ENCODE data around the gene DDX27. TPM values are rescaled to one million over a fixed set of nuclear protein-coding genes. Genes with fewer than 3 reads are reported as not detected.
A peak's percentile ranks its signal among the peaks of the same experiment; 100 is the strongest.

Gene DDX27
- total and polyA plus RNA-seq, 2 of the 13 experiments (the other 11 are each of a cell fraction or from before 2014, with no cell fraction given) = 42.6 to 72.8 TPM

GRCh38 chr20:49185071-49185761 is 34.0 kb upstream of the DDX27 start:
- H2AFZ ChIP-seq (ENCODE audit: low read length) = no peak overlapping the region
- H3K4me3 ChIP-seq (replicated peaks in 1 of 3; ENCODE audit: insufficient read depth in 1 of 3, low read depth in 2 of 3, low read length in 3 of 3) = peak overlapping the region; percentile 88 to 99 (median 97)
- WGBS (ENCODE audit: low lambda C conversion rate) = 4% methylated on average over 6 of the region's 6 CpGs
- in situ Hi-C loops (cut with HindIII; ENCODE audit: extremely low pct_ligation_motif_present, low pct_unique_long_range_greater_than_20kb) (no loop called here), intact Hi-C loops (cut with micrococcal nuclease; ENCODE audit: unreplicated experiment) (loop anchor here (2.0 to 5.0 kb wide), 2 partner anchors 24 to 92 kb away; partner anchors contain the start of gene ZNFX1)
- no TSS peak for BruUV-seq (replicated peaks)
- H3K4me2 ChIP-seq (ENCODE audit: low read depth, low read length) = peak overlapping the region; percentile 81
- POLR2A ChIA-PET = interaction anchor here (0.7 to 4.5 kb wide), 15 partner anchors 11 to 1214 kb away, joined by 3 to 49 read pairs (median 4); partner anchors contain the start of genes CSE1L, DDX27 and ZNFX1
- peaks cover 57% of the 10 kb centered on the region for H3K4me1 ChIP-seq (ENCODE audit: insufficient read depth, low read length)
- no peaks in the 10 kb centered on the region for H3K9me3 ChIP-seq (ENCODE audit: low read length)
- H4K20me1 ChIP-seq (ENCODE audit: insufficient read depth, low read length) = peaks cover 52% of the 10 kb centered on the region
- H3K36me3 ChIP-seq (replicated peaks in 1 of 2; ENCODE audit: control insufficient read depth in 1 of 2, insufficient read depth in 2 of 2, low read length in 2 of 2) = no peaks in the 10 kb centered on the region
- ATAC-seq (peak; percentile 51), FAIRE-seq (peak; percentile 60), DNase-seq (ENCODE audit: low spot score) (peak; percentile 93)
- H3K9ac ChIP-seq (ENCODE audit: insufficient read depth, low read depth, low read length) = peak overlapping the region; percentile 92
- H3K27me3 ChIP-seq (ENCODE audit: control insufficient read depth in 1 of 2, insufficient read depth in 2 of 2, low read length in 2 of 2) = peaks cover 0 to 5% of the 10 kb centered on the region in 2 experiments; a peak in 1 of 5 replicates
- H3K79me2 ChIP-seq (ENCODE audit: insufficient read depth, low read length) = peaks cover 72% of the 10 kb centered on the region
- peak overlapping the region; percentile 77 for H3K27ac ChIP-seq (ENCODE audit: extremely low read length, insufficient read depth, low read length)
- CTCF ChIA-PET (ENCODE audit: low intra/inter-chr PET ratio, low total read pairs) = no interaction called here
- no peak for TF ChIP-seq ZNF691 (CRISPR knock-in tag; IDR thresholded peaks at IDR 0.05; ENCODE audit: borderline replicate concordance, low read depth)
- no peak for TF ChIP-seq ZNF629 (CRISPR knock-in tag; conservative IDR thresholded peaks at IDR 0.05)
- TF ChIP-seq SRF (IDR thresholded peaks at IDR 0.05; ENCODE audit: low read depth, low read length) = no peak
- no peak for TF ChIP-seq ADNP (CRISPR knock-in tag; IDR thresholded peaks at IDR 0.05)
- no peak for TF ChIP-seq SP4 (CRISPR knock-in tag; IDR thresholded peaks at IDR 0.05)
- TF ChIP-seq MBNL3 (CRISPR knock-in tag; conservative IDR thresholded peaks at IDR 0.05) = no peak
- TF ChIP-seq STAT6 (CRISPR knock-in tag; IDR thresholded peaks at IDR 0.05; ENCODE audit: borderline replicate concordance) = no peak
- TF ChIP-seq TIGD3 (CRISPR knock-in tag; IDR thresholded peaks at IDR 0.05; ENCODE audit: borderline replicate concordance) = no peak
- TF ChIP-seq AHDC1 (CRISPR knock-in tag; IDR thresholded peaks at IDR 0.05; ENCODE audit: borderline replicate concordance) = peak; percentile 67; the same call in 1 of the 2 replicates
- TF ChIP-seq SUZ12 (IDR thresholded peaks at IDR 0.05; ENCODE audit: low read depth, low read length) = no peak
- no peak for TF ChIP-seq MYNN (CRISPR knock-in tag; IDR thresholded peaks at IDR 0.05; ENCODE audit: low read depth)
